ENCODE data around the gene GPR152.

GRCh38 chr11:67493548-67494370 lies 41.2 kb upstream of the GPR152 start:
- TF ChIP-seq CTCF (IDR thresholded peaks at IDR 0.05; ENCODE audit: low read length), result no peak
- TF ChIP-seq EZH2 (optimal IDR thresholded peaks at IDR 0.05; ENCODE audit: low read depth, low read length), result no peak
- TF ChIP-seq EZH2phosphoT487 (IDR thresholded peaks at IDR 0.05; ENCODE audit: low read length), result no peak
